Nephron (organoid): Measurements from ENCODE around the gene TNS3.

Experiments used
- H3K27ac Mint-ChIP-seq, 3 experiments: 2 replicates each; pipeline ENCODE4 v1.8.0; 2020; ENCODE audit warnings: mixed read lengths in 3 of 3, mild to moderate bottlenecking in 2 of 3, moderate library complexity in 1 of 3
- H3K27me3 Mint-ChIP-seq: 2 replicates; pipeline ENCODE4 v1.8.0; 2021; ENCODE audit warnings: low read depth, mild to moderate bottlenecking, moderate library complexity, mixed read lengths
- H3K36me3 Mint-ChIP-seq: 2 replicates; pipeline ENCODE4 v1.8.0; 2020; ENCODE audit warnings: low read depth, mixed read lengths
- H3K4me1 Mint-ChIP-seq: 2 replicates; pipeline ENCODE4 v1.8.0; 2020; ENCODE audit warnings: mixed read lengths
- H3K4me3 Mint-ChIP-seq, 3 experiments: 2 replicates each; pipeline ENCODE4 v1.8.0; 2020; ENCODE audit warnings: mild to moderate bottlenecking in 3 of 3, mixed read lengths in 3 of 3, moderate library complexity in 2 of 3
- H3K9me3 Mint-ChIP-seq: 2 replicates; pipeline ENCODE4 v1.8.0; 2020; ENCODE audit warnings: mixed read lengths
- TF ChIP-seq, protein P1 (sequence below), 3 experiments: fragments of 200-600 bp; sonication (generic); IDR thresholded peaks; one replicate each; pipeline ENCODE4 v1.5.0; 2021; ENCODE audit warnings: antibody characterized with exemption in 3 of 3; ENCODE audit not compliant: unreplicated experiment in 3 of 3

The TNS3 gene

DNA sequence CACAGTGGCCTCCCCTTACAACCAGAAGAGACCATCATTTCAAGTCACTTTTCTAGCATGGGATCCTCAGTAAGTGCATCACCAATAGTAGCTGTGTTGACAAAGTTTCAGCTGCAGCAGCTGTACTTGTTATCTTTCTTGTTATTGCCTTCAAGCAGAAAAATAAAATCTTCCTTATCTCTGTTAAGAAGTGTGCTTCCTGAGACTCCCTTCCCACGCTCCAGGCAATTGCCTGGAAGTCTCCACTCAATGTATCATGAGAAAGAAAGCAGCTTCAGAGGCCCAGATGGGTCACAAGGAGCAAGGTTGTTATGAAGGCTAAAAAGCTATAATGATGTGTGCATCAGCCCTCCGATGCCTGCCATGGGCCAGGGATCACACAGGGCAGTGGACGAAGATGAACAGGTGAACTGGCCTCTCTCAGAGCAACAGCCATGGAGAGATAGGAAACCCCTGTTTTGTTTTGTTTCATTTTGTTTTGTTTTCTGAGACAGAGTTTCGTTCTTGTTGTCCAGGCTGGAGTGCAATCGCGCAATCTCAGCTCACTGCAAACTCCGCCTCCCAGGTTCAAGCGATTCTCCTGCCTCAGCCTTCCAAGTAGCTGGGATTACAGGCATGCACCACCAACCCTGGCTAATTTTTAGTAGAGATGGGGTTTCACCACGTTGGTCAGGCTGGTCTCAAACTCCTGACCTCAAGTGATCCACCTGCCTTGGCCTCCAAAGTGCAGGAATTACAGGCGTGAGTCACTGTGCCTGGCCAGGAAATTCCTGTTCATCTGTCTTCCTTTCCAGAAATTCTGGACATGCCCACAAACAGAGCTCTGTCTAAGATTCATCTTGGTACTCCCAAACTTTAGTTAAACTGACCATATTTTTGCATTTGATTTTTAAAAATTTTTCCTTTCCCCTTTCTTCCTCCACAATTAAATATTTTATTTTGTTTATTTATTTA is 340.5 kb downstream of the TNS3 start:
- TF ChIP-seq, protein P1, sequence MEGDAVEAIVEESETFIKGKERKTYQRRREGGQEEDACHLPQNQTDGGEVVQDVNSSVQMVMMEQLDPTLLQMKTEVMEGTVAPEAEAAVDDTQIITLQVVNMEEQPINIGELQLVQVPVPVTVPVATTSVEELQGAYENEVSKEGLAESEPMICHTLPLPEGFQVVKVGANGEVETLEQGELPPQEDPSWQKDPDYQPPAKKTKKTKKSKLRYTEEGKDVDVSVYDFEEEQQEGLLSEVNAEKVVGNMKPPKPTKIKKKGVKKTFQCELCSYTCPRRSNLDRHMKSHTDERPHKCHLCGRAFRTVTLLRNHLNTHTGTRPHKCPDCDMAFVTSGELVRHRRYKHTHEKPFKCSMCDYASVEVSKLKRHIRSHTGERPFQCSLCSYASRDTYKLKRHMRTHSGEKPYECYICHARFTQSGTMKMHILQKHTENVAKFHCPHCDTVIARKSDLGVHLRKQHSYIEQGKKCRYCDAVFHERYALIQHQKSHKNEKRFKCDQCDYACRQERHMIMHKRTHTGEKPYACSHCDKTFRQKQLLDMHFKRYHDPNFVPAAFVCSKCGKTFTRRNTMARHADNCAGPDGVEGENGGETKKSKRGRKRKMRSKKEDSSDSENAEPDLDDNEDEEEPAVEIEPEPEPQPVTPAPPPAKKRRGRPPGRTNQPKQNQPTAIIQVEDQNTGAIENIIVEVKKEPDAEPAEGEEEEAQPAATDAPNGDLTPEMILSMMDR (IDR thresholded peaks at IDR 0.05; ENCODE audit: unreplicated experiment in 3 of 3) = no peak
- H3K4me3 Mint-ChIP-seq = no peak overlapping the region
- H3K9me3 Mint-ChIP-seq = no peaks in the 10 kb centered on the region
- no peaks in the 10 kb centered on the region for H3K27me3 Mint-ChIP-seq
- H3K27ac Mint-ChIP-seq = peak overlapping the region in 2 of 3 experiments; percentile 45 to 66
- peaks cover 15% of the 10 kb centered on the region for H3K4me1 Mint-ChIP-seq
- H3K36me3 Mint-ChIP-seq = no peaks in the 10 kb centered on the region

DNA sequence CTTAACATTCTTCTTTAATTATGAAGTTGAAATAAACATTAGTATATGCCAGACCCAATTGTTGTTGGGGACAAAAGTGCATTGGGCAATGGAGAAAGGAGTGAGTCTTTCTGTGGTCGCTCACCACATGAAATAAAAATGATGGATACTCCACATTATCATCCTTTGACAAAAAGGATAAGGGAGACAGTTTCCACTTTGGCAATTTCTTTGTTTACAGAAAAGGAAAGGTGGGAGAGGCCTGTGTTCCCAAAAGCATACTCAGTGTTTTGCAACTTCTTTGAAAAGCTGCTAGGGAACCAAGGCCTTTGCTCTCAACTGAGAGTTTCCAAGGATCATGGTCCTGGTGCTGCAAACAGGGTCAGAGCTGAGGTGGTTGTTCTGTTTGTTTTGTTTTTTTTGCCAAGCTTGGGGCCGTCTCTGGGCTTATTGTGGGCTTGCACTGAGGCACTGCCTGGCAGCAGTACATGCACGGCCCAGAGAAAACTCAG is 341.9 kb downstream of the TNS3 start:
- Mint-ChIP-seq H3K9me3 (no peaks in the 10 kb centered on the region), H3K4me3 (no peak overlapping the region), H3K27ac (no peak overlapping the region), H3K4me1 (peaks cover 15% of the 10 kb centered on the region), H3K36me3 (no peaks in the 10 kb centered on the region), H3K27me3 (no peaks in the 10 kb centered on the region)
- TF ChIP-seq, protein P1 (IDR thresholded peaks at IDR 0.05; ENCODE audit: unreplicated experiment in 3 of 3) = no peak

DNA sequence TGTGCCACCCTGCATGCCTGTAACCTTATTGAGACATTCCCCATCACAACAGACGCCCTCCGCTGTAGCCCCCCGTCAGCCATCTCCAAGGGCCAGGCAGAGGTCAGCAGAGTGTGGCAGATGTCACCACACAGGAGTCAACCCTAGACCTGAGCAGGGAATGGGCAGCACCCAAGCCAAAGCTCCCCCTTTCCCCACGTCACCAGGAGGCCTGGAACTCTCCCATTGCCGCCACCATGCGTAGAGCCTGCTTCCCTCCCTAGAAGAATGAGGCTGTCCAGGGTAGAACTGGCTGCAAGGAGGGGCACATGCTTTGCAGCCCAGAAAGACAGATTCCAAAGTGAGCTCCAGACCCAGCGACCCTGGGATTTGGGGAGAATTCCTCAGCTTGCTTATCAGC is 342.9 kb downstream of the TNS3 start:
- TF ChIP-seq, protein P1 (IDR thresholded peaks at IDR 0.05; ENCODE audit: unreplicated experiment in 3 of 3) = no peak
- Mint-ChIP-seq H3K4me1 (peaks cover 15% of the 10 kb centered on the region), H3K9me3 (no peaks in the 10 kb centered on the region), H3K4me3 (no peak overlapping the region), H3K27ac (no peak overlapping the region), H3K36me3 (no peaks in the 10 kb centered on the region), H3K27me3 (no peaks in the 10 kb centered on the region)

DNA sequence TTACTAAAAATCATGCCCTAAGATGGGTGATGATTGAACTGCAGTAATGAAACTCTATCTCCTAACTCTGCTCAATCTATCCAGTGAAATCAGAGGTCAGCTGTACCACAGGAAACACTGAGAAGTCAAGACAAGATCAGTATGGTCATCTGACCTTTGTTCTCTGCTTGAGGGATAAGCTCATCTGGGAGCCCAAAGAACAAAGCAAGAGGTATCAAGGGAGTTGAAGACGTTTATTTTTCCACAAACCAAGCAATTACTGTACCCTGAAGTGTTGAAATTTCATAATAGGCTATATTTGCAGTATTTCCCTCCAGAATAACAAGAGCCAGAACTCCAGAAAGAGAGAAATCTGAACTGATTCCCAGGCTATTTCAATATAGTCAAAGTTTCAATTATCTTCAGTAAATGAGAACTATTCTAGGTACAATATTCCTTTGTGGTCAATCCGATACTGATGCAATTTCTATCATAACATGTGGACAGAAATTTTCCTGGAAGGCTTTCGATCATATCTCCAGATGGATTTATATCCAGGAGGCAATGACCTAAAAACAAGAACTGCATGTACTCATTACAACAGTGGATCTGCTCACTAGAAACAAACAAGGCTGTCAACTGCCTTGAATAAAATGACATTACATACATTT is 345.3 kb downstream of the TNS3 start:
- Mint-ChIP-seq H3K9me3 (no peaks in the 10 kb centered on the region), H3K36me3 (no peaks in the 10 kb centered on the region), H3K4me1 (peaks cover 15% of the 10 kb centered on the region), H3K4me3 (no peak overlapping the region), H3K27ac (no peak overlapping the region), H3K27me3 (no peaks in the 10 kb centered on the region)
- TF ChIP-seq, protein P1 (IDR thresholded peaks at IDR 0.05; ENCODE audit: unreplicated experiment in 3 of 3) = no peak

DNA sequence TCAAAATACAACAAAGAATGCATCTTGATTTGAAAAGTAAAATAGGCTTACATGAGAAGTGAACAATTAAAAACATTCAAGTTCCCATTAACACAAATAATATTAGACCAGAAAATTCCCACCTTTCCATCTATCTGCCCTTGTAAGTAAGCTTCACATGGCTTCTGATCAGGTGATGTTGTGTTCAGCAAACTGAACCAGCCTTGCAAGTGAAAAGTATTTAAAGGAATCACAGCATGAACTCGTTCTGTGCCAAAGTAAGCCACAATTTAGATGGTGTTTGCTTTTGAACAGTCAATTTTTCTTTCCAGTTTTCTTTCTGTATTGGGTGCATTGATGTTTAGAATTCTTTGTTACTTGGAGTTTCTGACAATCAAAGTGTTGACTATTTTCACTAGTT is 347.9 kb downstream of the TNS3 start:
- no peak overlapping the region for H3K4me3 Mint-ChIP-seq
- H3K36me3 Mint-ChIP-seq = no peaks in the 10 kb centered on the region
- TF ChIP-seq, protein P1 (IDR thresholded peaks at IDR 0.05; ENCODE audit: unreplicated experiment in 3 of 3) = no peak
- no peaks in the 10 kb centered on the region for H3K4me1 Mint-ChIP-seq
- no peaks in the 10 kb centered on the region for H3K27me3 Mint-ChIP-seq
- H3K9me3 Mint-ChIP-seq = no peaks in the 10 kb centered on the region
- H3K27ac Mint-ChIP-seq = no peak overlapping the region
